H1 (cell line): ENCODE results near the gene C11orf65. TPM values are rescaled to one million over a fixed set of nuclear protein-coding genes. Genes with fewer than 3 reads are reported as not detected.

Source experiments
- CTCF ChIA-PET: fragments of 300-600 bp; sonication (Branson Sonifier 250); formaldehyde crosslinking; loops from one replicate; lab custom pipeline; 2021; ENCODE audit not compliant: partially characterized antibody; lab: Charles Lee
- POLR2A ChIA-PET: fragments of 300-600 bp; sonication (Branson Sonifier 250); formaldehyde crosslinking; loops from one replicate; lab custom pipeline; 2021; ENCODE audit warnings: inconsistent platforms; ENCODE audit not compliant: partially characterized antibody; lab: Charles Lee
- DNase-seq, 2 experiments: peaks; one replicate each; pipeline versions ENCODE4 v3.0.0 to v3.0.0-alpha.2; 2010 to 2022; ENCODE audit warnings: low spot score in 2 of 2, low read depth in 1 of 2, mixed read lengths in 1 of 2
- FAIRE-seq: peaks from 2 replicates; lab custom pipeline; 2011; peaks lifted over from hg19 to GRCh38; lab: Jason Lieb, UNC
- H2AFZ ChIP-seq: 2 replicates; pipeline ENCODE4 v1.8.1; 2012; ENCODE audit warnings: low read length, inconsistent platforms
- H2AK5ac ChIP-seq: 2 replicates; pipeline ENCODE4 v1.6.1; 2013; ENCODE audit warnings: low read depth, low read length
- H2BK120ac ChIP-seq: replicated peaks from 2 replicates; pipeline ENCODE3; 2013; ENCODE audit warnings: low read depth, low read length, inconsistent platforms
- H2BK12ac ChIP-seq: 2 replicates; pipeline ENCODE4 v1.6.1; 2013; ENCODE audit warnings: low read depth, low read length
- H2BK15ac ChIP-seq: 2 replicates; pipeline ENCODE4 v1.6.1; 2013; ENCODE audit warnings: low read length
- H2BK20ac ChIP-seq: 2 replicates; pipeline ENCODE4 v1.6.1; 2013; ENCODE audit warnings: low read length
- H2BK5ac ChIP-seq: 2 replicates; pipeline ENCODE4 v1.6.1; 2013; ENCODE audit warnings: low read depth, low read length
- H3K14ac ChIP-seq: 2 replicates; pipeline ENCODE4 v1.6.1; 2013; ENCODE audit warnings: inconsistent platforms; ENCODE audit not compliant: insufficient read length
- H3K18ac ChIP-seq: 2 replicates; pipeline ENCODE4 v1.6.1; 2013; ENCODE audit warnings: low read length; ENCODE audit errors: extremely low read depth
- H3K23ac ChIP-seq: 2 replicates; pipeline ENCODE4 v1.6.1; 2013; ENCODE audit warnings: inconsistent platforms; ENCODE audit not compliant: insufficient read length
- H3K23me2 ChIP-seq: 2 replicates; pipeline ENCODE4 v1.6.1; 2013; ENCODE audit warnings: low read depth, low read length
- H3K27ac ChIP-seq: 2 replicates; pipeline ENCODE4 v1.6.1; 2011; ENCODE audit warnings: low read depth, low read length, inconsistent platforms
- H3K27me3 ChIP-seq, 4 experiments: replicated peaks in 1 of 4; 1 replicate in 1 of 4; 2 replicates in 3 of 4; pipeline versions ENCODE4 v1.6.1 to v1.8.1; 2011 to 2013; ENCODE audit warnings: low read length in 3 of 4, mild to moderate bottlenecking in 3 of 4, inconsistent platforms in 2 of 4, mixed read lengths in 2 of 4, moderate library complexity in 1 of 4; ENCODE audit not compliant: control insufficient read depth in 3 of 4, insufficient read depth in 3 of 4; ENCODE audit errors: extremely low read depth in 1 of 4
- H3K36me3 ChIP-seq, 4 experiments: 2 replicates each; pipeline versions ENCODE4 v1.6.1 to v1.8.1; 2011 to 2013; ENCODE audit warnings: mild to moderate bottlenecking in 4 of 4, low read length in 3 of 4, moderate library complexity in 2 of 4, control low read depth in 1 of 4, inconsistent platforms in 1 of 4; ENCODE audit not compliant: insufficient read depth in 4 of 4, control insufficient read depth in 2 of 4
- H3K4ac ChIP-seq: replicated peaks from 2 replicates; pipeline ENCODE3; 2013; ENCODE audit warnings: low read length, low read depth, mixed read lengths, inconsistent platforms; ENCODE audit not compliant: insufficient read length
- H3K4me1 ChIP-seq, 4 experiments: replicated peaks in 1 of 4; 1 replicate in 1 of 4; 2 replicates in 3 of 4; pipeline versions ENCODE4 v1.6.1 to v1.8.1; 2011 to 2013; ENCODE audit warnings: low read length in 3 of 4, inconsistent platforms in 2 of 4, mixed read lengths in 1 of 4; ENCODE audit not compliant: insufficient read depth in 4 of 4, control insufficient read depth in 3 of 4
- H3K4me2 ChIP-seq, 2 experiments: 2 replicates each; pipeline versions ENCODE4 v1.6.1 to v1.8.1; 2011 to 2013; ENCODE audit warnings: low read depth in 2 of 2, low read length in 2 of 2, control low read depth in 1 of 2, inconsistent platforms in 1 of 2, mild to moderate bottlenecking in 1 of 2; ENCODE audit not compliant: insufficient read depth in 1 of 2
- H3K4me3 ChIP-seq, 4 experiments: fragments of 200-600, 300-600 bp in 1 of 4; sonication (generic), shearing (Covaris generic), sonication (Bioruptor Twin) in 1 of 4; 2 replicates each; pipeline versions ENCODE4 v1.5.1 to v1.8.1; 2011 to 2016; ENCODE audit warnings: low read length in 4 of 4, low read depth in 3 of 4, control low read depth in 2 of 4, inconsistent platforms in 2 of 4, mild to moderate bottlenecking in 2 of 4, mixed read lengths in 1 of 4, moderate library complexity in 1 of 4; ENCODE audit not compliant: insufficient read depth in 2 of 4; ENCODE audit errors: extremely low read depth in 1 of 4
- H3K56ac ChIP-seq: replicated peaks from 2 replicates; pipeline ENCODE3; 2013; ENCODE audit warnings: low read depth, mild to moderate bottlenecking, mixed read lengths, low read length, inconsistent platforms; ENCODE audit not compliant: insufficient read length
- H3K79me1 ChIP-seq: 2 replicates; pipeline ENCODE4 v1.6.1; 2013; ENCODE audit warnings: low read depth, low read length, control low read depth
- H3K79me2 ChIP-seq, 2 experiments: 2 replicates each; pipeline versions ENCODE4 v1.6.1 to v1.8.1; 2012 to 2013; ENCODE audit warnings: low read length in 2 of 2, mild to moderate bottlenecking in 2 of 2, inconsistent platforms in 1 of 2; ENCODE audit not compliant: insufficient read depth in 2 of 2, control insufficient read depth in 1 of 2
- H3K9ac ChIP-seq, 4 experiments: replicated peaks in 1 of 4; 1 replicate in 1 of 4; 2 replicates in 3 of 4; pipeline versions ENCODE4 v1.6.1 to v1.8.1; 2011 to 2013; ENCODE audit warnings: low read depth in 3 of 4, low read length in 3 of 4, control low read depth in 2 of 4, mild to moderate bottlenecking in 2 of 4, moderate library complexity in 2 of 4, inconsistent platforms in 1 of 4; ENCODE audit errors: extremely low read depth in 1 of 4
- H3K9me3 ChIP-seq, 2 experiments: 2 replicates each; pipeline versions ENCODE4 v1.6.1 to v1.8.1; 2012 to 2013; ENCODE audit warnings: mild to moderate bottlenecking in 2 of 2, moderate library complexity in 2 of 2, control low read depth in 1 of 2, inconsistent platforms in 1 of 2, low read depth in 1 of 2, low read length in 1 of 2, mixed read lengths in 1 of 2; ENCODE audit not compliant: insufficient read depth in 2 of 2
- H4K20me1 ChIP-seq, 2 experiments: replicated peaks in 1 of 2; 2 replicates each; pipeline versions ENCODE3 to v1.8.1; 2011 to 2013; ENCODE audit warnings: inconsistent platforms in 2 of 2, low read length in 2 of 2, mild to moderate bottlenecking in 1 of 2; ENCODE audit not compliant: insufficient read depth in 2 of 2, control insufficient read depth in 1 of 2
- H4K5ac ChIP-seq: 2 replicates; pipeline ENCODE4 v1.6.1; 2013; ENCODE audit warnings: low read length, low read depth, mixed read lengths, inconsistent platforms; ENCODE audit not compliant: insufficient read length
- H4K8ac ChIP-seq: 2 replicates; pipeline ENCODE4 v1.8.0; 2013; ENCODE audit warnings: mild to moderate bottlenecking, moderate library complexity, low read length, inconsistent platforms; ENCODE audit not compliant: insufficient read depth; ENCODE audit errors: extremely low read depth
- H4K91ac ChIP-seq: replicated peaks from 2 replicates; pipeline ENCODE3; 2013; ENCODE audit warnings: low read length, mixed read lengths, inconsistent platforms; ENCODE audit not compliant: insufficient read length
- ASH2L ChIP-seq: fragments of 200-600, 300-600 bp; sonication (generic); IDR thresholded peaks from one replicate; pipeline ENCODE4 v1.7.1; 2017; ENCODE audit warnings: low read length
- BRCA1 ChIP-seq: IDR thresholded peaks from 2 replicates; pipeline ENCODE4 v1.6.1; 2012; ENCODE audit warnings: low read depth, low read length, improper control_type of control experiment
- CHD1 ChIP-seq: IDR thresholded peaks from 2 replicates; pipeline ENCODE4 v1.6.1; 2012; ENCODE audit warnings: low read depth, low read length, improper control_type of control experiment
- EGR1 ChIP-seq: IDR thresholded peaks from 2 replicates; pipeline ENCODE4 v1.6.1; 2011; ENCODE audit warnings: low read depth, low read length, borderline replicate concordance
- NRF1 ChIP-seq: IDR thresholded peaks from 2 replicates; pipeline ENCODE4 v1.6.1; 2011; ENCODE audit warnings: mild to moderate bottlenecking, low read depth, low read length, improper control_type of control experiment
- RFX5 ChIP-seq: IDR thresholded peaks from 2 replicates; pipeline ENCODE4 v1.6.1; 2011; ENCODE audit warnings: low read depth, low read length, improper control_type of control experiment, borderline replicate concordance
- SIX5 ChIP-seq: IDR thresholded peaks from 2 replicates; pipeline ENCODE4 v1.6.1; 2011; ENCODE audit warnings: mild to moderate bottlenecking, low read depth, low read length
- SP2 ChIP-seq: IDR thresholded peaks from 2 replicates; pipeline ENCODE4 v1.6.1; 2012; ENCODE audit warnings: mild to moderate bottlenecking, low read length, inconsistent platforms
- TBP ChIP-seq: IDR thresholded peaks from 2 replicates; pipeline ENCODE4 v1.6.1; 2011; ENCODE audit warnings: low read depth, low read length, improper control_type of control experiment
- TCF12 ChIP-seq: IDR thresholded peaks from 2 replicates; pipeline ENCODE4 v1.6.1; 2011; ENCODE audit warnings: low read depth, mild to moderate bottlenecking, low read length
- YY1 ChIP-seq: IDR thresholded peaks from 2 replicates; pipeline ENCODE4 v1.6.1; 2011; ENCODE audit warnings: low read depth, mild to moderate bottlenecking, low read length
- ZNF274 ChIP-seq: IDR thresholded peaks from 2 replicates; pipeline ENCODE4 v1.7.0; 2012; ENCODE audit warnings: low read length, borderline replicate concordance; ENCODE audit errors: extremely low read depth
- polyA plus RNA-seq, 7 experiments: library from polyadenylated mRNA; depleted of rRNA in 3 of 7; stranded (reverse) in 5 of 7; unstranded in 2 of 7; fragments of >200 nt in 5 of 7; fragments of 200-250 nt in 2 of 7; gene quantifications; 1 replicate in 5 of 7; 2 replicates in 1 of 7; 4 replicates in 1 of 7; pipeline versions ENCODE4 v1.2.1 to v1.2.3, GENCODE V29; 2011 to 2013; ENCODE audit warnings: missing spikeins in 2 of 7, mixed read lengths in 2 of 7
- total RNA-seq: library from RNA; stranded (reverse); fragmentation: NEBNext Ultra II Directional; extraction: Animal tissue kit (Norgen Biotek cat#: 25700); gene quantifications from 2 replicates; pipeline ENCODE4 v1.2.1, GENCODE V29; 2021
- TF ChIP-seq, protein P1 (sequence below), 3 experiments: IDR thresholded peaks; 1 replicate in 2 of 3; 2 replicates in 1 of 3; pipeline versions ENCODE4 v1.5.1 to v1.6.1; 2011; ENCODE audit warnings: low read length in 3 of 3, mild to moderate bottlenecking in 3 of 3, inconsistent platforms in 2 of 3, low read depth in 1 of 3, moderate library complexity in 1 of 3; ENCODE audit not compliant: insufficient read depth in 1 of 3; ENCODE audit errors: control extremely low read depth in 1 of 3
- TF ChIP-seq, protein P2 (sequence below): IDR thresholded peaks from 2 replicates; pipeline ENCODE4 v1.6.1; 2011; ENCODE audit warnings: low read depth, mild to moderate bottlenecking, low read length; ENCODE audit not compliant: insufficient read depth

Gene C11orf65
- total and polyA plus RNA-seq, 2 of the 8 experiments (the other 6 are each of a cell fraction or from before 2014, with no cell fraction given) = 0.14 to 0.22 TPM

DNA sequence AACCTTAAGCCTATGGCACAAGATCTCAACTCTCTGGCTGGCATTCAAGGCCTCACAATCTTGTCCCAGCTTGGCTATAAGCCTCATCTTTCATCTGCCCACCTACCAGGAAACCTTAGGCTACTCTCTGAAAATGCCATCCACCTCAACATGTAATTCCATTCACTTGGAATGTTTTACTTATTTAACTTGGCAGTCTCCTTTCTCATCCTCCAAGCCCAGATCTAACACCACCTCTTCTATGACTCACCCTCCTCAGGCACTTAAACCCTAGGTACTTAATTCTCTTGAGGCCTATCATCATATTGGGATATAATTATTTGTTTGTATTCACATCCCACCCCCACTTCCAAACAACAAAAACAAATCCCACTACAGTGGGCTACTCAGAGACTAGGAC is 15.8 kb upstream of the C11orf65 start:
- no peaks in the 10 kb centered on the region for H3K79me1 ChIP-seq
- no peak overlapping the region for H3K23ac ChIP-seq
- no peak overlapping the region for H3K18ac ChIP-seq
- no peak overlapping the region for H3K4me3 ChIP-seq
- H3K4me1 ChIP-seq = no peaks in the 10 kb centered on the region
- no peak overlapping the region for H4K8ac ChIP-seq
- no peak overlapping the region for H3K27ac ChIP-seq
- no peak for DNase-seq
- no peak overlapping the region for H2BK5ac ChIP-seq
- H4K5ac ChIP-seq = no peak overlapping the region
- no peaks in the 10 kb centered on the region for H3K27me3 ChIP-seq
- H2AFZ ChIP-seq = no peak overlapping the region
- H2AK5ac ChIP-seq = no peak overlapping the region
- H3K4ac ChIP-seq = no peak overlapping the region
- no peak overlapping the region for H3K4me2 ChIP-seq
- H2BK15ac ChIP-seq = no peak overlapping the region
- no peaks in the 10 kb centered on the region for H3K23me2 ChIP-seq
- H4K20me1 ChIP-seq = no peaks in the 10 kb centered on the region
- H4K91ac ChIP-seq = no peak overlapping the region
- no peak overlapping the region for H3K9ac ChIP-seq
- POLR2A ChIA-PET = no interaction called here
- no peak overlapping the region for H3K14ac ChIP-seq
- no peaks in the 10 kb centered on the region for H3K9me3 ChIP-seq
- no peak overlapping the region for H3K56ac ChIP-seq
- CTCF ChIA-PET = no interaction called here
- H2BK20ac ChIP-seq = no peak overlapping the region
- no peak overlapping the region for H2BK12ac ChIP-seq
- no peak overlapping the region for H2BK120ac ChIP-seq
- no peaks in the 10 kb centered on the region for H3K79me2 ChIP-seq
- no peak for FAIRE-seq
- H3K36me3 ChIP-seq = peaks cover 0 to 9% (median 3%) of the 10 kb centered on the region in 4 experiments; a peak in 3 of 8 replicates
- TF ChIP-seq EGR1 = no peak
- TF ChIP-seq SIX5 = no peak
- no peak for TF ChIP-seq YY1
- no peak for TF ChIP-seq SP2
- TF ChIP-seq, protein P1, sequence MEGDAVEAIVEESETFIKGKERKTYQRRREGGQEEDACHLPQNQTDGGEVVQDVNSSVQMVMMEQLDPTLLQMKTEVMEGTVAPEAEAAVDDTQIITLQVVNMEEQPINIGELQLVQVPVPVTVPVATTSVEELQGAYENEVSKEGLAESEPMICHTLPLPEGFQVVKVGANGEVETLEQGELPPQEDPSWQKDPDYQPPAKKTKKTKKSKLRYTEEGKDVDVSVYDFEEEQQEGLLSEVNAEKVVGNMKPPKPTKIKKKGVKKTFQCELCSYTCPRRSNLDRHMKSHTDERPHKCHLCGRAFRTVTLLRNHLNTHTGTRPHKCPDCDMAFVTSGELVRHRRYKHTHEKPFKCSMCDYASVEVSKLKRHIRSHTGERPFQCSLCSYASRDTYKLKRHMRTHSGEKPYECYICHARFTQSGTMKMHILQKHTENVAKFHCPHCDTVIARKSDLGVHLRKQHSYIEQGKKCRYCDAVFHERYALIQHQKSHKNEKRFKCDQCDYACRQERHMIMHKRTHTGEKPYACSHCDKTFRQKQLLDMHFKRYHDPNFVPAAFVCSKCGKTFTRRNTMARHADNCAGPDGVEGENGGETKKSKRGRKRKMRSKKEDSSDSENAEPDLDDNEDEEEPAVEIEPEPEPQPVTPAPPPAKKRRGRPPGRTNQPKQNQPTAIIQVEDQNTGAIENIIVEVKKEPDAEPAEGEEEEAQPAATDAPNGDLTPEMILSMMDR (IDR thresholded peaks at IDR 0.05; ENCODE audit: control extremely low read depth in 1 of 3, insufficient read depth in 1 of 3, low read depth in 1 of 3, low read length in 3 of 3) = no peak
- no peak for TF ChIP-seq BRCA1
- TF ChIP-seq ASH2L = no peak
- TF ChIP-seq RFX5 = no peak
- TF ChIP-seq TCF12 = no peak
- TF ChIP-seq, protein P2, sequence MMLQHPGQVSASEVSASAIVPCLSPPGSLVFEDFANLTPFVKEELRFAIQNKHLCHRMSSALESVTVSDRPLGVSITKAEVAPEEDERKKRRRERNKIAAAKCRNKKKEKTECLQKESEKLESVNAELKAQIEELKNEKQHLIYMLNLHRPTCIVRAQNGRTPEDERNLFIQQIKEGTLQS = no peak
- no peak for TF ChIP-seq ZNF274
- no peak for TF ChIP-seq NRF1
- no peak for TF ChIP-seq CHD1
- no peak for TF ChIP-seq TBP
